GM20000 (cell line): ENCODE results near the gene FNDC3A.
"Not testable (repeated sequence)": the region's sequence is repeated elsewhere in the genome, so short reads cannot be mapped to it uniquely, and the experiment has no call there.

Experiments
- DNase-seq: peaks from one replicate; pipeline ENCODE4 v3.0.0; 2012; ENCODE audit warnings: low spot score
- TF ChIP-seq, protein P1 (sequence below): IDR thresholded peaks from 2 replicates; pipeline ENCODE4 v1.5.1; 2012; ENCODE audit warnings: mild to moderate bottlenecking, control low read depth; ENCODE audit errors: extremely low read depth, missing control alignments

Gene FNDC3A

GRCh38 chr13:49053906-49054305 lies 78.2 kb downstream of the FNDC3A start:
- TF ChIP-seq, protein P1, sequence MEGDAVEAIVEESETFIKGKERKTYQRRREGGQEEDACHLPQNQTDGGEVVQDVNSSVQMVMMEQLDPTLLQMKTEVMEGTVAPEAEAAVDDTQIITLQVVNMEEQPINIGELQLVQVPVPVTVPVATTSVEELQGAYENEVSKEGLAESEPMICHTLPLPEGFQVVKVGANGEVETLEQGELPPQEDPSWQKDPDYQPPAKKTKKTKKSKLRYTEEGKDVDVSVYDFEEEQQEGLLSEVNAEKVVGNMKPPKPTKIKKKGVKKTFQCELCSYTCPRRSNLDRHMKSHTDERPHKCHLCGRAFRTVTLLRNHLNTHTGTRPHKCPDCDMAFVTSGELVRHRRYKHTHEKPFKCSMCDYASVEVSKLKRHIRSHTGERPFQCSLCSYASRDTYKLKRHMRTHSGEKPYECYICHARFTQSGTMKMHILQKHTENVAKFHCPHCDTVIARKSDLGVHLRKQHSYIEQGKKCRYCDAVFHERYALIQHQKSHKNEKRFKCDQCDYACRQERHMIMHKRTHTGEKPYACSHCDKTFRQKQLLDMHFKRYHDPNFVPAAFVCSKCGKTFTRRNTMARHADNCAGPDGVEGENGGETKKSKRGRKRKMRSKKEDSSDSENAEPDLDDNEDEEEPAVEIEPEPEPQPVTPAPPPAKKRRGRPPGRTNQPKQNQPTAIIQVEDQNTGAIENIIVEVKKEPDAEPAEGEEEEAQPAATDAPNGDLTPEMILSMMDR, result no peak
- DNase-seq, result no peak

DNA sequence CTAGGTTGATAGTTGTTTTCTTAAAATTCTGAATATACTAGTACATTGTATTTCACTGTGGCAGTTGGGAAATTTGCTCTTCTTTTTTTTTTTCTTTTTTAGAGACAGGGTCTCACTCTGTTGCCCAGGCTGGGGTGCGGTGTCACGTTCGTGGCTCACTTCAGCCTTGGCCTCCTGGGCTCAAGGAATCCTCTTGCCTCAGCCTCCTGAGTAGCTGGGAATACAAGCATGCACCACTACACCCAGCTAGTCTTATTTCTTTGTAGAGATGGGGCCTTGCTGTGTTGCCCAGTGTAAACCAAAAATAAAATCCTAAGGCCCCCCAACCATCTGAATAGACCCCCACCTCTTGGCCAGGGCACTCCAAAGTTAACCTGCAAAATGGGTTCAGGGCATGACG lies 79.3 kb downstream of the FNDC3A start:
- DNase-seq, result no peak
- TF ChIP-seq, protein P1, result no peak

GRCh38 chr13:49057176-49057575 lies 81.5 kb downstream of the FNDC3A start:
- TF ChIP-seq, protein P1, result no peak
- DNase-seq, result no peak

GRCh38 chr13:49058761-49059160 lies 83.0 kb downstream of the FNDC3A start:
- TF ChIP-seq, protein P1, result no peak
- DNase-seq, result no peak

GRCh38 chr13:49060678-49061387 lies 85.1 kb downstream of the FNDC3A start:
- TF ChIP-seq, protein P1, result no peak
- no peak for DNase-seq

GRCh38 chr13:49061388-49061752 lies 85.7 kb downstream of the FNDC3A start:
- not testable (repeated sequence) for DNase-seq

DNA sequence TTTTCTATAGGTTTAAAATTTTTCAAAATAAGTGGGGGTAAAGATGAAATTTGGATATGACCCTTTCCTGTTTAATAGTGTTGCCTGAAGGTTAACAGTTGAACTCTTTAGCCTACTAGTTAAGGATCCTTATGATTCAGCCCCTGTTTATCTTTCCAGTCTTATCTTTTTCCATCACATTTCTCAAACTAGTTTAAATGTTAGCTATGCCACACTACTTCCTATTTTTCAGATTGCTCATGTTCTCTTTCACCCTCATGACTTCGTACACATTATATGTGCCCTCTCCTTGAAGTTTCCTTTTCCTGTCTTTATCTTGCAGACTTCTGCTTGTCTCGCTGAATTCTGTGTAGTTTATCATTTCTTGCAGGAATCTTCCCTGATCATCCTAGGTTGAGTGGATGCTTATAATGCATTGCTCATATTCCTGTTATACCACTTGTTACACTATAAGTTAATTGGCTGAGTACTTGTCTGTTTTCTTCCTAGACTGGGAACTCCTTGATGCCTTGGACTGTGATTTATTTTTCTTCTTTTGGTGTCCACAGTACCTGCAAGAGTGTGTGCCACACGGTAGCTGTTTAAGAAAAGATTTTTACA lies 86.7 kb downstream of the FNDC3A start:
- TF ChIP-seq, protein P1, result no peak
- DNase-seq, result no peak

- TF ChIP-seq, protein P1, result no peak
- no peak for DNase-seq
Measured at GRCh38 chr13:49063011-49063410, 87.3 kb downstream of the FNDC3A start.
